Spleen (tissue), 7 donors: Measurements from ENCODE around the gene TRERF1.

Experiments used
- CTCF ChIP-seq, 11 experiments: fragments of 200-600 bp in 7 of 11; fragments of 450-650 bp in 4 of 11; sonication (generic) in 4 of 11; IDR thresholded peaks in 8 of 11; conservative IDR thresholded peaks in 3 of 11; 1 replicate in 7 of 11; 2 replicates in 4 of 11; pipeline versions ENCODE4 v1.4.0 to v1.8.0; 2016 to 2021; ENCODE audit warnings: antibody characterized with exemption in 11 of 11, inconsistent platforms in 4 of 11, mild to moderate bottlenecking in 1 of 11
- POLR2A ChIP-seq, 3 donors: fragments of 450-650 bp; IDR thresholded peaks; one replicate each; pipeline ENCODE4 v1.5.1; 2017; ENCODE audit warnings: antibody characterized with exemption in 3 of 3, mild to moderate bottlenecking in 1 of 3
- POLR2AphosphoS5 ChIP-seq, 3 donors: sonication (generic); formaldehyde crosslinking; IDR thresholded peaks; one replicate each; pipeline ENCODE4 v1.5.1; 2017; ENCODE audit warnings: antibody characterized with exemption in 3 of 3
- donor health status: DM: no; HTN: no; CAD: no; lungs with moderate emphysema.
- donor health status: DM: no; HTN: no; CAD: no.
- donor health status: DM: no; HTN: no; CAD: no.

- TF ChIP-seq CTCF (IDR thresholded peaks at IDR 0.05 in 8 of 11, conservative IDR thresholded peaks at IDR 0.05 in 3 of 11): no peak
- TF ChIP-seq POLR2A (IDR thresholded peaks at IDR 0.05): no peak
- TF ChIP-seq POLR2AphosphoS5 (IDR thresholded peaks at IDR 0.05): no peak
Measured at GRCh38 chr6:42392833-42393232, 58.9 kb downstream of the TRERF1 start.
